GM23338 (cell line): ENCODE results near the gene SLC36A1. TPM values are rescaled to one million over a fixed set of nuclear protein-coding genes. Genes with fewer than 3 reads are reported as not detected.

Experiments used
- ATAC-seq: fragments of 200-7000 bp; cut with Tn5 transposase; 3 replicates; pipeline ENCODE4 v1.9.1; 2020
- DNase-seq: peaks from one replicate; pipeline ENCODE4 v3.0.0-alpha.2; 2015; ENCODE audit warnings: low spot score
- H2AFZ ChIP-seq: fragments of 200-600 bp; sonication (generic); 2 replicates; pipeline ENCODE4 v1.8.0; 2016; ENCODE audit warnings: antibody characterized with exemption, mild to moderate bottlenecking, moderate library complexity
- H3F3A ChIP-seq: fragments of 200-600 bp; sonication (generic); replicated peaks from 2 replicates; pipeline ENCODE4 v1.8.0; 2017; ENCODE audit warnings: antibody characterized with exemption, mixed run types, low read depth
- H3K27ac ChIP-seq: fragments of 200-600 bp; sonication (generic); 2 replicates; pipeline ENCODE4 v1.6.1; 2016; ENCODE audit warnings: low read depth
- H3K27me3 ChIP-seq: fragments of 200-600 bp; sonication (generic); 2 replicates; pipeline ENCODE4 v1.8.0; 2016; ENCODE audit warnings: mild to moderate bottlenecking, mixed run types, moderate library complexity; ENCODE audit not compliant: insufficient read depth
- H3K36me3 ChIP-seq: fragments of 200-600 bp; sonication (generic); 2 replicates; pipeline ENCODE4 v1.8.0; 2016; ENCODE audit warnings: mild to moderate bottlenecking; ENCODE audit not compliant: insufficient read depth
- H3K4me1 ChIP-seq: fragments of 200-600 bp; sonication (generic); 2 replicates; pipeline ENCODE4 v1.8.0; 2016; ENCODE audit warnings: mild to moderate bottlenecking, moderate library complexity; ENCODE audit not compliant: insufficient read depth
- H3K4me2 ChIP-seq: fragments of 200-600 bp; sonication (generic); 2 replicates; pipeline ENCODE4 v1.7.1; 2017; ENCODE audit warnings: mixed run types
- H3K4me3 ChIP-seq: fragments of 200-600 bp; sonication (generic); 2 replicates; pipeline ENCODE4 v1.6.1; 2016; ENCODE audit warnings: mixed run types
- H3K79me2 ChIP-seq: fragments of 200-600 bp; sonication (generic); replicated peaks from 2 replicates; pipeline ENCODE4 v1.8.0; 2017; ENCODE audit warnings: mild to moderate bottlenecking; ENCODE audit not compliant: insufficient read depth
- H3K9me2 ChIP-seq: fragments of 200-600 bp; sonication (generic); 2 replicates; pipeline ENCODE4 v1.8.0; 2017; ENCODE audit not compliant: insufficient read depth
- H4K20me1 ChIP-seq: fragments of 200-600 bp; sonication (generic); replicated peaks from 2 replicates; pipeline ENCODE4 v1.8.0; 2017; ENCODE audit warnings: mild to moderate bottlenecking; ENCODE audit not compliant: insufficient read depth
- H3K27ac Mint-ChIP-seq: 2 replicates; pipeline ENCODE4 v1.8.0; 2020; ENCODE audit warnings: inconsistent platforms, mild to moderate bottlenecking, moderate library complexity, mixed read lengths
- H3K27me3 Mint-ChIP-seq: 3 replicates; pipeline ENCODE4 v1.8.0; 2022; ENCODE audit warnings: low read depth, mild to moderate bottlenecking, moderate library complexity, mixed read lengths, inconsistent platforms; ENCODE audit not compliant: insufficient read depth, poor library complexity
- H3K36me3 Mint-ChIP-seq: 3 replicates; pipeline ENCODE4 v1.8.0; 2021; ENCODE audit warnings: low read depth, mild to moderate bottlenecking, inconsistent platforms, moderate library complexity, mixed read lengths
- H3K4me1 Mint-ChIP-seq: 3 replicates; pipeline ENCODE4 v1.8.0; 2020; ENCODE audit warnings: mild to moderate bottlenecking, inconsistent platforms, mixed read lengths
- H3K4me3 Mint-ChIP-seq: 3 replicates; pipeline ENCODE4 v1.8.0; 2021; ENCODE audit warnings: moderate library complexity, mild to moderate bottlenecking, inconsistent platforms, mixed read lengths
- H3K9me3 Mint-ChIP-seq: 3 replicates; pipeline ENCODE4 v1.8.0; 2020; ENCODE audit warnings: moderate library complexity, mild to moderate bottlenecking, inconsistent platforms, mixed read lengths
- CREB1 ChIP-seq: fragments of 250-450 bp; sonication (Bioruptor Pico); IDR thresholded peaks from 2 replicates; pipeline ENCODE4 v1.5.0; 2020; ENCODE audit warnings: low read depth, mild to moderate bottlenecking, moderate library complexity
- ETS1 ChIP-seq: IDR thresholded peaks from 2 replicates; pipeline ENCODE4 v1.6.1; 2016; ENCODE audit warnings: antibody characterized with exemption
- EZH2phosphoT487 ChIP-seq: fragments of 200-600 bp; sonication (generic); IDR thresholded peaks from one replicate; pipeline ENCODE4 v1.8.1; 2018; ENCODE audit warnings: antibody characterized with exemption; ENCODE audit not compliant: unreplicated experiment
- JUNB ChIP-seq: IDR thresholded peaks from one replicate; pipeline ENCODE4 v1.6.1; 2016; ENCODE audit warnings: antibody characterized with exemption; ENCODE audit not compliant: unreplicated experiment
- NANOG ChIP-seq: IDR thresholded peaks from 2 replicates; pipeline ENCODE4 v1.6.1; 2016; ENCODE audit warnings: antibody characterized with exemption, borderline replicate concordance
- POLR2AphosphoS5 ChIP-seq: IDR thresholded peaks from 2 replicates; pipeline ENCODE4 v1.6.1; 2016; ENCODE audit warnings: antibody characterized with exemption, low read depth
- REST ChIP-seq: IDR thresholded peaks from one replicate; pipeline ENCODE4 v1.6.1; 2018; ENCODE audit warnings: antibody characterized with exemption; ENCODE audit not compliant: unreplicated experiment
- ZNF331 ChIP-seq: fragments of 250-450 bp; sonication (Bioruptor Pico); IDR thresholded peaks from 2 replicates; pipeline ENCODE4 v1.5.0; 2020; ENCODE audit warnings: low read depth, mild to moderate bottlenecking, moderate library complexity
- ZNF462 ChIP-seq: fragments of 250-450 bp; sonication (Bioruptor Pico); IDR thresholded peaks from 2 replicates; pipeline ENCODE4 v1.5.0; 2020; ENCODE audit warnings: mild to moderate bottlenecking, moderate library complexity
- polyA plus RNA-seq: library from polyadenylated mRNA; unstranded; fragments of >200 nt; fragmentation: Nextera tagmentation; extraction: Ambion mirVana; gene quantifications from 2 replicates; pipeline ENCODE4 v1.2.1, GENCODE V29; 2016
- total RNA-seq: library from RNA; depleted of rRNA; stranded (reverse); fragments of >200 nt; shearing (Covaris generic); gene quantifications from 2 replicates; pipeline ENCODE4 v1.2.3, GENCODE V29; 2014

Gene SLC36A1
- total and polyA plus RNA-seq, 2 experiments from 2014 or later = 5.2 to 10.4 TPM

GRCh38 chr5:151469386-151469785, 22.0 kb downstream of the SLC36A1 start:
- Histone ChIP-seq H3F3A (no peaks in the 10 kb centered on the region), H3K27me3 (no peaks in the 10 kb centered on the region), H4K20me1 (no peaks in the 10 kb centered on the region), H3K36me3 (no peaks in the 10 kb centered on the region), H2AFZ (no peak overlapping the region), H3K4me3 (no peak overlapping the region), H3K79me2 (no peaks in the 10 kb centered on the region), H3K4me1 (no peaks in the 10 kb centered on the region), H3K27ac (no peak overlapping the region), H3K4me2 (no peak overlapping the region), H3K9me2 (no peaks in the 10 kb centered on the region)
- no peak overlapping the region for H3K4me3 Mint-ChIP-seq
- 0 out of 3 replicates have a peak, but pooled peaks cover 4% of the 10 kb centered on the region for H3K36me3 Mint-ChIP-seq
- H3K27ac Mint-ChIP-seq = no peak overlapping the region
- no peak for ATAC-seq
- H3K27me3 Mint-ChIP-seq = peaks cover 1% of the 10 kb centered on the region
- H3K4me1 Mint-ChIP-seq = no peaks in the 10 kb centered on the region
- H3K9me3 Mint-ChIP-seq = no peaks in the 10 kb centered on the region
- DNase-seq = no peak
- TF ChIP-seq CREB1 = no peak
- TF ChIP-seq ZNF331 (CRISPR knock-in tag) = no peak
- no peak for TF ChIP-seq REST
- no peak for TF ChIP-seq POLR2AphosphoS5
- TF ChIP-seq NANOG = no peak
- TF ChIP-seq JUNB = no peak
- no peak for TF ChIP-seq EZH2phosphoT487

GRCh38 chr5:151469992-151470391, 22.6 kb downstream of the SLC36A1 start:
- Histone ChIP-seq H3K4me1 (no peaks in the 10 kb centered on the region), H3F3A (no peaks in the 10 kb centered on the region), H2AFZ (no peak overlapping the region), H3K9me2 (no peaks in the 10 kb centered on the region), H3K4me3 (no peak overlapping the region), H4K20me1 (no peaks in the 10 kb centered on the region), H3K4me2 (no peak overlapping the region), H3K27me3 (no peaks in the 10 kb centered on the region), H3K27ac (no peak overlapping the region), H3K36me3 (no peaks in the 10 kb centered on the region), H3K79me2 (no peaks in the 10 kb centered on the region)
- Mint-ChIP-seq H3K4me3 (no peak overlapping the region), H3K4me1 (no peaks in the 10 kb centered on the region), H3K36me3 (0 out of 3 replicates have a peak, but pooled peaks cover 4% of the 10 kb centered on the region), H3K27me3 (peaks cover 3% of the 10 kb centered on the region), H3K27ac (no peak overlapping the region), H3K9me3 (no peaks in the 10 kb centered on the region)
- DNase-seq = no peak
- no peak for ATAC-seq
- TF ChIP-seq JUNB = no peak
- no peak for TF ChIP-seq POLR2AphosphoS5
- TF ChIP-seq ETS1 = no peak
- TF ChIP-seq NANOG = no peak
- no peak for TF ChIP-seq ZNF462 (CRISPR knock-in tag)
- TF ChIP-seq CREB1 = no peak
